NB4 (cell line): Measurements from ENCODE around the gene NEXMIF.

Experiments used
- MYC ChIP-seq: IDR thresholded peaks from 2 replicates; pipeline ENCODE4 v1.6.1; 2011; ENCODE audit warnings: low read depth, low read length
- TF ChIP-seq, protein P1 (sequence below): IDR thresholded peaks from one replicate; pipeline ENCODE4 v1.5.1; 2012; ENCODE audit warnings: low read depth, low read length

DNA sequence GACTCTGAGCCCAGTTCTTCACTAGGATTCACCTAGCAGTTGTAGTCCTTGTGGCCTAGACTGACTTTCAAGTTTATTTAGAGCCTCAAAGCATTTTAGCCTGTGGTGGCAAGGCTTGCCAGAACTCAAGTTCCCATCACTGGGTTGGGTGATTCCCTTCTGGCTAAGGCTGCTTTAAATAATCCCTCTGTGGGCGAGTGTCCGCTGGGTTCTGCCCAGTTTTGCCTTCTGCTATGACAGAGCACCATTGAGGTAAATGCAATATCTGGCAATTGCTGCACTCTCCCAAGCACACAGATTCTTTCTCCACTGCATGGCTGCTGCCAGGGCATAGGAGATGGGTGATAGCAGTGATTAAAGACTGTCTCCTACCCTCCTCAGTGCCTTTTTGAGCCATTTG, 220.0 kb downstream of the NEXMIF start:
- TF ChIP-seq, protein P1, sequence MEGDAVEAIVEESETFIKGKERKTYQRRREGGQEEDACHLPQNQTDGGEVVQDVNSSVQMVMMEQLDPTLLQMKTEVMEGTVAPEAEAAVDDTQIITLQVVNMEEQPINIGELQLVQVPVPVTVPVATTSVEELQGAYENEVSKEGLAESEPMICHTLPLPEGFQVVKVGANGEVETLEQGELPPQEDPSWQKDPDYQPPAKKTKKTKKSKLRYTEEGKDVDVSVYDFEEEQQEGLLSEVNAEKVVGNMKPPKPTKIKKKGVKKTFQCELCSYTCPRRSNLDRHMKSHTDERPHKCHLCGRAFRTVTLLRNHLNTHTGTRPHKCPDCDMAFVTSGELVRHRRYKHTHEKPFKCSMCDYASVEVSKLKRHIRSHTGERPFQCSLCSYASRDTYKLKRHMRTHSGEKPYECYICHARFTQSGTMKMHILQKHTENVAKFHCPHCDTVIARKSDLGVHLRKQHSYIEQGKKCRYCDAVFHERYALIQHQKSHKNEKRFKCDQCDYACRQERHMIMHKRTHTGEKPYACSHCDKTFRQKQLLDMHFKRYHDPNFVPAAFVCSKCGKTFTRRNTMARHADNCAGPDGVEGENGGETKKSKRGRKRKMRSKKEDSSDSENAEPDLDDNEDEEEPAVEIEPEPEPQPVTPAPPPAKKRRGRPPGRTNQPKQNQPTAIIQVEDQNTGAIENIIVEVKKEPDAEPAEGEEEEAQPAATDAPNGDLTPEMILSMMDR, result no peak
- no peak for TF ChIP-seq MYC
